Spinal cord (tissue), 10 donors: Measurements from ENCODE around the gene AK4. TPM values are rescaled to one million over a fixed set of nuclear protein-coding genes. Genes with fewer than 3 reads are reported as not detected.
A peak's percentile ranks its signal among the peaks of the same experiment; 100 is the strongest.

Experiments
- DNase-seq, 6 donors: peaks; one replicate each; pipeline versions ENCODE4 v3.0.0 to v3.0.0-alpha.2; 2013 to 2015; ENCODE audit warnings: low spot score in 6 of 6, low read depth in 4 of 6
- H3K27ac ChIP-seq: one replicate; pipeline ENCODE4 v1.5.1; 2013; ENCODE audit warnings: low read depth, low read length, control low read depth
- H3K27me3 ChIP-seq: one replicate; pipeline ENCODE4 v1.6.1; 2013; ENCODE audit warnings: low read length; ENCODE audit not compliant: control insufficient read depth, insufficient read depth
- H3K36me3 ChIP-seq: one replicate; pipeline ENCODE4 v1.6.1; 2013; ENCODE audit warnings: low read length; ENCODE audit not compliant: control insufficient read depth, insufficient read depth
- H3K4me1 ChIP-seq: one replicate; pipeline ENCODE4 v1.6.1; 2013; ENCODE audit warnings: low read length; ENCODE audit not compliant: control insufficient read depth, insufficient read depth
- H3K4me3 ChIP-seq: one replicate; pipeline ENCODE4 v1.5.1; 2013; ENCODE audit warnings: low read depth, low read length, control low read depth
- H3K9me3 ChIP-seq: one replicate; pipeline ENCODE4 v1.6.1; 2013; ENCODE audit warnings: low read length; ENCODE audit not compliant: control insufficient read depth, insufficient read depth
- whole genome bisulfite sequencing: methylation state at CpG from one replicate; pipeline ENCODE4 v1.1.5; 2013; ENCODE audit warnings: missing lambda C conversion rate; ENCODE audit not compliant: insufficient coverage; 5-methylcytosine and 5-hydroxymethylcytosine counted together
- polyA plus RNA-seq, 2 donors: library from polyadenylated mRNA; unstranded; fragments of 120-200 nt; gene quantifications; one replicate each; pipeline ENCODE4 v1.2.1, GENCODE V29; 2013; ENCODE audit not compliant: insufficient read length in 2 of 2
- total RNA-seq, 2 donors: library from RNA; depleted of rRNA in 1 of 2; stranded (reverse); fragments of 120-200 nt in 1 of 2; fragments of >200 nt in 1 of 2; gene quantifications; one replicate each; pipeline versions ENCODE4 v1.2.3 to v1.2.4, GENCODE V29; 2013 to 2014
- donor health status: healthy.

Gene AK4
- total and polyA plus RNA-seq, 4 donors, result 19.2 to 36.2 (median 26.5) TPM

GRCh38 chr1:65253800-65254319, 105.9 kb downstream of the AK4 start:
- no peak overlapping the region for H3K27ac ChIP-seq
- H3K27me3 ChIP-seq, result no peaks in the 10 kb centered on the region

GRCh38 chr1:65254320-65255034, 106.5 kb downstream of the AK4 start:
- peak in 5 of 6 donors; percentile 24 to 93 (median 73) for DNase-seq
- H3K4me1 ChIP-seq, result peaks cover 8% of the 10 kb centered on the region
- peak overlapping the region; percentile 17 for H3K27ac ChIP-seq
- no peaks in the 10 kb centered on the region for H3K36me3 ChIP-seq
- peak overlapping the region; percentile 62 for H3K4me3 ChIP-seq
- WGBS, result under 1% methylated on average over 88 of the region's 88 CpGs
- no peaks in the 10 kb centered on the region for H3K9me3 ChIP-seq
- H3K27me3 ChIP-seq, result no peaks in the 10 kb centered on the region

More at GRCh38 chr1:65253800-65254319, 105.9 kb downstream of the AK4 start:
- no peak for DNase-seq
- Histone ChIP-seq H3K36me3 (no peaks in the 10 kb centered on the region), H3K4me1 (peaks cover 8% of the 10 kb centered on the region), H3K9me3 (no peaks in the 10 kb centered on the region), H3K4me3 (peak overlapping the region; percentile 43)
- WGBS, result 2% methylated on average over 14 of the region's 15 CpGs

GRCh38 chr1:65255035-65255655, 107.1 kb downstream of the AK4 start:
- Histone ChIP-seq H3K9me3 (no peaks in the 10 kb centered on the region), H3K4me3 (peak overlapping the region; percentile 62), H3K27me3 (no peaks in the 10 kb centered on the region), H3K36me3 (no peaks in the 10 kb centered on the region), H3K27ac (peak overlapping the region; percentile 17), H3K4me1 (peaks cover 8% of the 10 kb centered on the region)
- peak in 4 of 6 donors; percentile 32 to 73 (median 59) for DNase-seq
- WGBS, result 2% methylated on average over 23 of the region's 23 CpGs

GRCh38 chr1:65255656-65256050, 107.7 kb downstream of the AK4 start:
- DNase-seq, result peak in 1 of 6 donors; percentile 34
- no peaks in the 10 kb centered on the region for H3K27me3 ChIP-seq
- peak overlapping the region; percentile 62 for H3K4me3 ChIP-seq
- no peak overlapping the region for H3K27ac ChIP-seq
- H3K36me3 ChIP-seq, result no peaks in the 10 kb centered on the region
- no peaks in the 10 kb centered on the region for H3K9me3 ChIP-seq
- peaks cover 8% of the 10 kb centered on the region for H3K4me1 ChIP-seq
- WGBS, result 17% methylated on average over 3 of the region's 9 CpGs

GRCh38 chr1:65256860-65257708, 109.1 kb downstream of the AK4 start:
- peaks cover 8% of the 10 kb centered on the region for H3K4me1 ChIP-seq
- H3K36me3 ChIP-seq, result no peaks in the 10 kb centered on the region
- no peak for DNase-seq
- no peaks in the 10 kb centered on the region for H3K27me3 ChIP-seq
- 100% methylated on average over 3 of the region's 7 CpGs for WGBS
- no peaks in the 10 kb centered on the region for H3K9me3 ChIP-seq
- no peak overlapping the region for H3K4me3 ChIP-seq
- no peak overlapping the region for H3K27ac ChIP-seq

- H3K4me1 ChIP-seq, result peaks cover 8% of the 10 kb centered on the region
- no peaks in the 10 kb centered on the region for H3K9me3 ChIP-seq
- no peak overlapping the region for H3K4me3 ChIP-seq
Observed at GRCh38 chr1:65258106-65258505, 110.1 kb downstream of the AK4 start.

GRCh38 chr1:65259816-65260215, 111.8 kb downstream of the AK4 start:
- no peaks in the 10 kb centered on the region for H3K9me3 ChIP-seq
- H3K4me3 ChIP-seq, result no peak overlapping the region
- H3K4me1 ChIP-seq, result peaks cover 8% of the 10 kb centered on the region
- no peak overlapping the region for H3K27ac ChIP-seq
- DNase-seq, result no peak
- H3K36me3 ChIP-seq, result no peaks in the 10 kb centered on the region
- H3K27me3 ChIP-seq, result no peaks in the 10 kb centered on the region
- WGBS, result no CpG with 5 or more reads among the region's 3 CpGs

More at GRCh38 chr1:65258106-65258505, 110.1 kb downstream of the AK4 start:
- Histone ChIP-seq H3K27me3 (no peaks in the 10 kb centered on the region), H3K36me3 (no peaks in the 10 kb centered on the region), H3K27ac (no peak overlapping the region)
- DNase-seq, result no peak

- WGBS, result 56% methylated on average over 2 of the region's 4 CpGs
- no peak for DNase-seq
- Histone ChIP-seq H3K27me3 (no peaks in the 10 kb centered on the region), H3K36me3 (no peaks in the 10 kb centered on the region), H3K9me3 (no peaks in the 10 kb centered on the region), H3K4me3 (no peak overlapping the region), H3K4me1 (peaks cover 8% of the 10 kb centered on the region), H3K27ac (no peak overlapping the region)
Observed at GRCh38 chr1:65260851-65261473, 113.0 kb downstream of the AK4 start.

GRCh38 chr1:65263286-65263685, 115.3 kb downstream of the AK4 start:
- no CpG with 5 or more reads among the region's 1 CpG for WGBS
- Histone ChIP-seq H3K4me3 (no peak overlapping the region), H3K4me1 (peaks cover 3% of the 10 kb centered on the region), H3K27ac (no peak overlapping the region), H3K9me3 (no peaks in the 10 kb centered on the region), H3K27me3 (no peaks in the 10 kb centered on the region), H3K36me3 (no peaks in the 10 kb centered on the region)
- no peak for DNase-seq
